Activated T-cell treated with anti-CD3 and anti-CD28 coated beads, Interleukin-2, amount 50 U/mL, for 24 hours (primary cell): ENCODE data around the gene EIF4E3.

Source experiments
- DNase-seq: peaks from one replicate; pipeline ENCODE4 v3.0.0-alpha.2; 2020
- H3K27ac Mint-ChIP-seq: 2 replicates; pipeline ENCODE4 v1.8.0; 2020; ENCODE audit warnings: mild to moderate bottlenecking, mixed read lengths
- H3K27me3 Mint-ChIP-seq: 2 replicates; pipeline ENCODE4 v1.8.0; 2020; ENCODE audit warnings: mixed read lengths
- H3K36me3 Mint-ChIP-seq: 2 replicates; pipeline ENCODE4 v1.8.0; 2020; ENCODE audit warnings: low read depth, mixed read lengths
- H3K4me1 Mint-ChIP-seq: 2 replicates; pipeline ENCODE4 v1.8.0; 2020; ENCODE audit warnings: low read depth, mixed read lengths
- H3K4me3 Mint-ChIP-seq: 2 replicates; pipeline ENCODE4 v1.8.0; 2020; ENCODE audit warnings: mild to moderate bottlenecking, moderate library complexity, mixed read lengths
- H3K9me3 Mint-ChIP-seq: 2 replicates; pipeline ENCODE4 v1.8.0; 2020; ENCODE audit warnings: mixed read lengths

Gene EIF4E3

DNA sequence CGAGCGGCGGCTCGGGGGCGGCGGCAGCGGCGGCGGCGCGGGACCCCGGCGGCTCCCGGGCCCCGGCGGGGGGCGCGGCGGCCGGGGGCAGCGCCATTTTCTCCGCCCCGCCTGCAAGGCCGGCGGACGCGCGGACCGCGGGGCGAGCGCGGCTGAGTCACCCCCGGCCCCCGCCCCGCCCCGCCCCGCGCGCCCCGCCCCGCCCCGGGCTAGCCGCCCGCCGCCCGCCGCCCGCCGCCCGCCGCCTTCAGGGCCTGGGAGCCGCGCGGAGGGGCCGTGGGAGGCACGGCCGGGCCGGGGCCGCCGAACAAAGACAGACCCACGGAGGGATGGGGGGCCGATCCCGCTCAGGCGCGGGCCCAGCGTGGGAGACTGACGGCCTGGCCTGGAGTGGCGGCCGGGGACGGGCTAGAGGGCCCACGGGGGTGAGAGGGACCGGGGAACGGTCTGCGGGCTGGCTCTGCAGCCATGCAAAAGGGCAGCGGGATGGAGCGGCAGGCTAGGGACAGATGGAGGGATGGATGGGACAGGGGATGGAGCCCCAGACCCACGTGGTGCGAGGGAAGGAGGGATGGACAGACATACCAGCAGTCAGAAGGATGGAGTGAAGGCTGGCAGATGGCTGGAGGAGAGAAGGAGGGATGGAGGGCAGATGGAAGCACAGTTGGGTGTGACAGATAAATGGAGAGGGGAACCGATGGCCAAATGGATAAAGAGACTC, at the start of gene EIF4E3:
Gene EIF4E3 (minus strand): TSS at position 132 of the 721 bp plus-strand sequence. CDS start 35 bp downstream, at position 97.
- peak; percentile 75 for DNase-seq
- peak within 1 kb of the TSS; percentile 97 for H3K27ac Mint-ChIP-seq
- H3K36me3 Mint-ChIP-seq = peaks cover 18% of the 10 kb centered on the region
- no peaks in the 10 kb centered on the region for H3K27me3 Mint-ChIP-seq
- no peaks in the 10 kb centered on the region for H3K9me3 Mint-ChIP-seq
- peak within 1 kb of the TSS; percentile 91 for H3K4me3 Mint-ChIP-seq
- peaks cover 74% of the 10 kb centered on the region for H3K4me1 Mint-ChIP-seq

DNA sequence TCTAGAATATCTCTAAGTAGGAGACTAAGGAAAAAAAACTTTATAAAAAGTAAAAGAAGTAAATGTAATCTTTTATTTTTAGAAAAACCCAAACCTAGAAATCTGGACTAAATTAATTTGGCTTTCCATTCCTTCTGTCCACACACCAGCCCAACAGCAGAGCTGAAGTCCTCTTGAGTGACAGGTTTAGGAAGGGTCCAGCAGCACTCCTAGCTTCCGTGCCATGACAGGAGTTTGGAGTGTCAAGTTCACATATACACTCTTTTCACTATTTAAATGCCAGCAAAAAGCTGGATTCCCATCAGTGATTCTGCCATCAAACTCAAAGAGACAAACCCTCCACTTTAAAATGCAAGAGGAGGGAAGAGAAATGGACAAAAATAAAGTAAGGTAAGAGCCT, 46.7 kb upstream of the EIF4E3 start:
- Mint-ChIP-seq H3K4me3 (no peak overlapping the region), H3K36me3 (no peaks in the 10 kb centered on the region), H3K27ac (no peak overlapping the region)

GRCh38 chr3:71771126-71771525, 45.9 kb upstream of the EIF4E3 start:
- H3K9me3 Mint-ChIP-seq = no peaks in the 10 kb centered on the region
- no peaks in the 10 kb centered on the region for H3K4me1 Mint-ChIP-seq
- no peak overlapping the region for H3K4me3 Mint-ChIP-seq
- H3K36me3 Mint-ChIP-seq = no peaks in the 10 kb centered on the region
- H3K27ac Mint-ChIP-seq = no peak overlapping the region
- no peak for DNase-seq
- peaks cover 10% of the 10 kb centered on the region for H3K27me3 Mint-ChIP-seq

More for the DNA sequence above, 46.7 kb upstream of the EIF4E3 start:
- no peaks in the 10 kb centered on the region for H3K4me1 Mint-ChIP-seq
- no peak for DNase-seq
- peaks cover 13% of the 10 kb centered on the region for H3K27me3 Mint-ChIP-seq
- H3K9me3 Mint-ChIP-seq = no peaks in the 10 kb centered on the region

- no peak overlapping the region for H3K27ac Mint-ChIP-seq
- no peaks in the 10 kb centered on the region for H3K4me1 Mint-ChIP-seq
- no peaks in the 10 kb centered on the region for H3K36me3 Mint-ChIP-seq
- DNase-seq = no peak
- no peaks in the 10 kb centered on the region for H3K9me3 Mint-ChIP-seq
- no peak overlapping the region for H3K4me3 Mint-ChIP-seq
- peaks cover 11% of the 10 kb centered on the region for H3K27me3 Mint-ChIP-seq
Measured at GRCh38 chr3:71763426-71763825, 38.2 kb upstream of the EIF4E3 start.

DNA sequence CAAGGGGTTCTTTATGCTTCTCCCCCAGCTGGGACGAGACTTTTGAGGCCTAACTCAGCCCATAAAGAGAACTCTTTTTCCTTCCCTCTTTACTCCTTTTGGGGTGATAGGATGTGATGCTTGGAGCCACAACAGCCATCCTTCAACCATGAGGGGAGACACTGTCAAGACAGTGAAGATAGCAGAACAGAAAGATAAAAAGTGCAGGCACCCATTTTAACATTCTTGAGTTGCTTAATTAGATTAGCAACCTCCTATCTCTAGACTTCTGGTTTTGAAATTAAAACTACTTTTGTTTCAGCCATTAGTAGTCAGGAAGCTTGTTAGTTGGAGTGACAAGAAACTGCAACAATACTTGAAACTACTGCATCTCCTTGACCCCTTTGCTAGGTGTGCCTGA, 34.9 kb upstream of the EIF4E3 start:
- no peak for DNase-seq
- Mint-ChIP-seq H3K4me3 (no peak overlapping the region), H3K36me3 (no peaks in the 10 kb centered on the region), H3K4me1 (peaks cover 2% of the 10 kb centered on the region), H3K27ac (no peak overlapping the region), H3K27me3 (peaks cover 23% of the 10 kb centered on the region), H3K9me3 (no peaks in the 10 kb centered on the region)

DNA sequence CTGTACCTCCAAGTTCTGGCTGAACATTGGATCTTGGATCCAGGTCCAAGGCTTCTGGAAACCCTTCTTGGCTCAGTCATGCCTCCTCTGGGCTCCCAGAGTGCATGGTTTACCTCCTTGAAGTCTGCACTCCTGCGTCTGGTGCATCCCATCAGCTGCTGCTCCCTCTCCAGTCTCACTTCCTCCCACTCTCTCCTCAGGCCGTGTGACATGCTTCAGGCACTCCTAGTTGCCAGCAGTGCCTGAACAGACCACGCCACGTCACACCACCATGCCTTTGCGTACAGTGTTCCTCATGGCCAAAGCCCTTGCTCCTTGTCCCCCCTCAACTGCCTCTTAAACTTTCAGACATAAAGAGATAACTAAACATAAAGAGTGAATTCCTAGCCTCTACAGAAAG, 34.2 kb upstream of the EIF4E3 start:
- Mint-ChIP-seq H3K36me3 (no peaks in the 10 kb centered on the region), H3K4me3 (no peak overlapping the region), H3K27ac (no peak overlapping the region), H3K9me3 (no peaks in the 10 kb centered on the region), H3K4me1 (peaks cover 5% of the 10 kb centered on the region), H3K27me3 (peaks cover 27% of the 10 kb centered on the region)
- no peak for DNase-seq

DNA sequence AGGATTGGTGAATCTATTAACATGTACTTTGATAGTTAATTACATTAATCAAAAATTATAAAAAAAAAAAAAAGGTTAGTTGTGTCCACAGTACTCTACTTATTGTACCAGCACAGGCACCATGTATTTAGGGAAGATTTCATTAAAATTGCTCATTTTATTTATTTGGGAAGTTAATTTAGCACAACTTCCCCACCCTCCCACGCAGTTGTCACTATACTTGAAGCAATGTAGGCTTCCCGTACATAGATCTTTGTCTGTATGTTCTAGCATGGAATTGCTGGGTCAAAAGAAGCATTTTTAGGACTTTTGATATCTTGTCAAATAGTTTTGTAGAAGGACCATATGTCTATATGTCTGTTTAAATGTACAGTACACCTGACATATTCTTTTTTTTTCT, 32.9 kb upstream of the EIF4E3 start:
- H3K36me3 Mint-ChIP-seq = no peaks in the 10 kb centered on the region
- H3K4me3 Mint-ChIP-seq = no peak overlapping the region
- peaks cover 28% of the 10 kb centered on the region for H3K27me3 Mint-ChIP-seq
- no peak for DNase-seq
- H3K27ac Mint-ChIP-seq = no peak overlapping the region
- peaks cover 5% of the 10 kb centered on the region for H3K4me1 Mint-ChIP-seq
- no peaks in the 10 kb centered on the region for H3K9me3 Mint-ChIP-seq

- Mint-ChIP-seq H3K9me3 (no peaks in the 10 kb centered on the region), H3K36me3 (no peaks in the 10 kb centered on the region), H3K4me1 (peaks cover 8% of the 10 kb centered on the region), H3K27me3 (peaks cover 48% of the 10 kb centered on the region), H3K27ac (no peak overlapping the region), H3K4me3 (peak overlapping the region; percentile 57)
- no peak for DNase-seq
Measured at GRCh38 chr3:71754610-71755253, 29.5 kb upstream of the EIF4E3 start.

DNA sequence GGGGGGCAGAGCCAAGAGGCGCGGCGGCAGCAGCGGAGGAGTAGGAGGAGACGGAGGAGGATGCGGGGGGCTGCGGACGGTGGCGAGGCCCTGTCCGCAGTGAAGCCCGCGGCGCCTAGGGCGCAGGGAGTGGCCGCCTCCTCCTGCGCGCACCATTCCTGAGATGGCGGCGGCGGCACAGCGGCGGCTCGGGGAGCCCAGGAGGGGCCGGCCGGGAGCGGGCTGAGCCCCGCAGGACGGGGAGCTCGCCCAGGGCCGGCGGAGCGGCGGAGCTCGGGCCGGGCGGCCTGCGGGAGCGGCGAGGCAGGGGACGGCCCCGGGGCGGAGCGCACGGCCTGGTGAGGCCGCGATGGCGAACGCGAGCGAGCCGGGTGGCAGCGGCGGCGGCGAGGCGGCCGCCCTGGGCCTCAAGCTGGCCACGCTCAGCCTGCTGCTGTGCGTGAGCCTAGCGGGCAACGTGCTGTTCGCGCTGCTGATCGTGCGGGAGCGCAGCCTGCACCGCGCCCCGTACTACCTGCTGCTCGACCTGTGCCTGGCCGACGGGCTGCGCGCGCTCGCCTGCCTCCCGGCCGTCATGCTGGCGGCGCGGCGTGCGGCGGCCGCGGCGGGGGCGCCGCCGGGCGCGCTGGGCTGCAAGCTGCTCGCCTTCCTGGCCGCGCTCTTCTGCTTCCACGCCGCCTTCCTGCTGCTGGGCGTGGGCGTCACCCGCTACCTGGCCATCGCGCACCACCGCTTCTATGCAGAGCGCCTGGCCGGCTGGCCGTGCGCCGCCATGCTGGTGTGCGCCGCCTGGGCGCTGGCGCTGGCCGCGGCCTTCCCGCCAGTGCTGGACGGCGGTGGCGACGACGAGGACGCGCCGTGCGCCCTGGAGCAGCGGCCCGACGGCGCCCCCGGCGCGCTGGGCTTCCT, 28.8 kb upstream of the EIF4E3 start, which contains the start of gene GPR27:
Gene GPR27 (plus strand): TSS at position 155 of the 909 bp plus-strand sequence. CDS start 195 bp downstream, at position 350.
- peaks cover 50% of the 10 kb centered on the region for H3K27me3 Mint-ChIP-seq
- DNase-seq = peak; percentile 68
- H3K4me1 Mint-ChIP-seq = peaks cover 8% of the 10 kb centered on the region
- peak within 1 kb of the TSS; percentile 69 for H3K4me3 Mint-ChIP-seq
- H3K36me3 Mint-ChIP-seq = no peaks in the 10 kb centered on the region
- H3K27ac Mint-ChIP-seq = no peak within 1 kb of the TSS
- no peaks in the 10 kb centered on the region for H3K9me3 Mint-ChIP-seq

DNA sequence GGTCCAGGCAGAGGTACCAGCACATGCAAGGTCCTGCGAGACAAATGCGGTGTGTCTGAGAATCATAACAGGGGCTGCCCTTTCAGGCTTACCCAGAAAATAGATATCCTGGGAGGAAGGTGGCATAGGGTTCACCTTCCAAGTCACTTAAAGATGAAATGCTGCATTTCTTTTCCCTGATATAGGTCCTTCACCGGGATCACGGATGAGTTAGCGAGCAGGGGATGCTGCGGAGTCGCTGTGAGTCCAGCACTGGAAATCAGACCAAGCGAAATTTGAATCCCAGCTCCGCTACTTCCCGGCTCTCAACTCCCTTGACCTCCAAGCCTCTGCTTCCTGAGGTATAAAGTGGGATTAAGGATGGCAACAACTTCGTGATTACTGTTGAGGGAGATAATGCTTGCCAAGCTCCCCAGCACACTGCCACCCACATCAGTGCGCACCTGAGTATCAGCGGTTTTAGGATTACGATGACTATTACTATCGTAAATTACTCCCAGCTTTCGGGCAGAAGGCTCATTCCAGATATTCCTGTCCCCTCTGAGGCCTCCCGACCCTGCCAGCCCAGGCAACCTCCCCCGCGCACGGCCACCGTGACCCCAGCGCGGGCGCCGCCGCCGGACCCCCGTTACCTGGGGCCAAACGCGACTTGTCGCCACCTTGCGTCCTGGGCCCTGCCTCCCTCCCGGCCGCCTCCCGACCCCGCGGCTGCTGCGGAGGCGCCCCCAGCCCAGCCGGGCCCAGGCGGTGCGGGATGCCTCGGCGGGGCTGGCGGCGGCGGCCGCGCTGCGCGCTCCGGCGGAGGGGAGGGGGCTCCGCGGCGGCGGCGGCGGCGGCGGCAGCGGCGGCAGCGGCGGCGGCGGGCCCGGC, 27.9 kb upstream of the EIF4E3 start:
- DNase-seq = peak; percentile 47
- Mint-ChIP-seq H3K27ac (no peak overlapping the region), H3K9me3 (no peaks in the 10 kb centered on the region), H3K4me1 (peaks cover 8% of the 10 kb centered on the region), H3K27me3 (peaks cover 50% of the 10 kb centered on the region), H3K36me3 (no peaks in the 10 kb centered on the region), H3K4me3 (peak overlapping the region; percentile 69)

- DNase-seq = no peak
- Mint-ChIP-seq H3K36me3 (no peaks in the 10 kb centered on the region), H3K9me3 (no peaks in the 10 kb centered on the region), H3K27me3 (peaks cover 46% of the 10 kb centered on the region), H3K4me3 (no peak overlapping the region), H3K27ac (no peak overlapping the region), H3K4me1 (peaks cover 8% of the 10 kb centered on the region)
Measured at GRCh38 chr3:71751602-71752001, 26.4 kb upstream of the EIF4E3 start.

DNA sequence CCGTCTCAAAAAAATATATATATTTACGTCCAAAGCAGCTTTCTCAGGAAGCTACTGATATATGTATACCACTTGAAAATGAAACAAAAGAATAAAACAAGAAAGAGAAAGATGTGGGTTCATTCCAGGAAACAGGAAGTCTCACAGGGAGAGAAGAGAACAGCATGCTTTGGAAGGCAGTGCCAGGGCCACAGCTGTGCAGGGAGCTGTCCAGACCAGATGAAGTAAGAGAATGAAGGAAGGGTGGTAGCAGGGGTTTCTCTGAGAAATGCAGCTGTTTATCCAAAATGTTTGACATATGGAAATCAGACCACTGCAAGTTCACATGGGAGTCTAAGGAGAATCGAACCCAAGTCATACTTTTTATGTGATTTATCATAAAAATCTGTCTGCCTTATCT, 19.5 kb upstream of the EIF4E3 start:
- Mint-ChIP-seq H3K36me3 (peaks cover 10% of the 10 kb centered on the region), H3K4me3 (no peak overlapping the region), H3K27ac (no peak overlapping the region), H3K27me3 (peaks cover 2% of the 10 kb centered on the region), H3K9me3 (peaks cover 37% of the 10 kb centered on the region), H3K4me1 (no peaks in the 10 kb centered on the region)
- DNase-seq = no peak

- H3K4me3 Mint-ChIP-seq = no peak overlapping the region
- no peak overlapping the region for H3K27ac Mint-ChIP-seq
- H3K36me3 Mint-ChIP-seq = peaks cover 10% of the 10 kb centered on the region
- H3K4me1 Mint-ChIP-seq = no peaks in the 10 kb centered on the region
- no peak for DNase-seq
- H3K9me3 Mint-ChIP-seq = peaks cover 41% of the 10 kb centered on the region
- peaks cover 4% of the 10 kb centered on the region for H3K27me3 Mint-ChIP-seq
Measured at GRCh38 chr3:71742621-71743020, 17.4 kb upstream of the EIF4E3 start.

- Mint-ChIP-seq H3K27ac (no peak overlapping the region), H3K4me3 (no peak overlapping the region), H3K9me3 (peaks cover 10% of the 10 kb centered on the region), H3K27me3 (peaks cover 19% of the 10 kb centered on the region), H3K4me1 (peaks cover 6% of the 10 kb centered on the region), H3K36me3 (no peaks in the 10 kb centered on the region)
- no peak for DNase-seq
Measured at GRCh38 chr3:71734881-71735280, 9.7 kb upstream of the EIF4E3 start.
